ENCODE data around the gene CEMIP.

Gene CEMIP

GRCh38 chr15:80840182-80841130 lies 61.3 kb downstream of the CEMIP start:
- H3K9me3 ChIP-seq (ENCODE audit: control insufficient read depth, insufficient read depth, low read length): no peaks in the 10 kb centered on the region
- no CpG with 5 or more reads among the region's 22 CpGs for WGBS (ENCODE audit: insufficient coverage, insufficient read length)

GRCh38 chr15:80841541-80841940 lies 62.4 kb downstream of the CEMIP start:
- H3K9me3 ChIP-seq (ENCODE audit: control insufficient read depth, insufficient read depth, low read length): no peaks in the 10 kb centered on the region
- H3K27ac ChIP-seq (ENCODE audit: low read length): no peak overlapping the region
- no peaks in the 10 kb centered on the region for H3K36me3 ChIP-seq (ENCODE audit: control insufficient read depth, insufficient read depth, low read length)
- H3K4me3 ChIP-seq (ENCODE audit: low read length): no peak overlapping the region
- H3K4me1 ChIP-seq (ENCODE audit: control insufficient read depth, insufficient read depth, low read length): peaks cover 2% of the 10 kb centered on the region; the same call in 1 of the 2 replicates
- DNase-seq (ENCODE audit: low read depth, low spot score): no peak
- no peaks in the 10 kb centered on the region for H3K27me3 ChIP-seq (ENCODE audit: control insufficient read depth, insufficient read depth, low read length)
- WGBS (ENCODE audit: insufficient coverage, insufficient read length): no CpG with 5 or more reads among the region's 5 CpGs

More at GRCh38 chr15:80840182-80841130, 61.3 kb downstream of the CEMIP start:
- H3K36me3 ChIP-seq (ENCODE audit: control insufficient read depth, insufficient read depth, low read length): no peaks in the 10 kb centered on the region
- H3K27ac ChIP-seq (ENCODE audit: low read length): no peak overlapping the region
- peaks cover 2% of the 10 kb centered on the region; the same call in 1 of the 2 replicates for H3K4me1 ChIP-seq (ENCODE audit: control insufficient read depth, insufficient read depth, low read length)
- no peaks in the 10 kb centered on the region for H3K27me3 ChIP-seq (ENCODE audit: control insufficient read depth, insufficient read depth, low read length)
- no peak for DNase-seq (ENCODE audit: low read depth, low spot score)
- H3K4me3 ChIP-seq (ENCODE audit: low read length): no peak overlapping the region

GRCh38 chr15:80844011-80844732 lies 65.0 kb downstream of the CEMIP start:
- Histone ChIP-seq H3K4me1 (ENCODE audit: control insufficient read depth, insufficient read depth, low read length) (peaks cover 2% of the 10 kb centered on the region; the same call in 1 of the 2 replicates), H3K36me3 (ENCODE audit: control insufficient read depth, insufficient read depth, low read length) (no peaks in the 10 kb centered on the region), H3K27ac (ENCODE audit: low read length) (no peak overlapping the region), H3K9me3 (ENCODE audit: control insufficient read depth, insufficient read depth, low read length) (no peaks in the 10 kb centered on the region), H3K4me3 (ENCODE audit: low read length) (no peak overlapping the region), H3K27me3 (ENCODE audit: control insufficient read depth, insufficient read depth, low read length) (no peaks in the 10 kb centered on the region)
- WGBS (ENCODE audit: insufficient coverage, insufficient read length): no CpG with 5 or more reads among the region's 11 CpGs
- DNase-seq (ENCODE audit: low read depth, low spot score): no peak

GRCh38 chr15:80846031-80846815 lies 67.1 kb downstream of the CEMIP start:
- no CpG with 5 or more reads among the region's 11 CpGs for WGBS (ENCODE audit: insufficient coverage, insufficient read length)
- H3K27ac ChIP-seq (ENCODE audit: low read length): no peak overlapping the region

GRCh38 chr15:80849308-80849707 lies 70.1 kb downstream of the CEMIP start:
- Histone ChIP-seq H3K4me1 (ENCODE audit: control insufficient read depth, insufficient read depth, low read length) (no peaks in the 10 kb centered on the region; the same call in 1 of the 2 replicates), H3K36me3 (ENCODE audit: control insufficient read depth, insufficient read depth, low read length) (no peaks in the 10 kb centered on the region), H3K27ac (ENCODE audit: low read length) (no peak overlapping the region), H3K27me3 (ENCODE audit: control insufficient read depth, insufficient read depth, low read length) (no peaks in the 10 kb centered on the region), H3K4me3 (ENCODE audit: low read length) (no peak overlapping the region), H3K9me3 (ENCODE audit: control insufficient read depth, insufficient read depth, low read length) (no peaks in the 10 kb centered on the region)
- no CpG with 5 or more reads among the region's 8 CpGs for WGBS (ENCODE audit: insufficient coverage, insufficient read length)
- no peak for DNase-seq (ENCODE audit: low read depth, low spot score)

More at GRCh38 chr15:80846031-80846815, 67.1 kb downstream of the CEMIP start:
- H3K4me3 ChIP-seq (ENCODE audit: low read length): no peak overlapping the region
- H3K4me1 ChIP-seq (ENCODE audit: control insufficient read depth, insufficient read depth, low read length): no peaks in the 10 kb centered on the region; the same call in 1 of the 2 replicates
- no peaks in the 10 kb centered on the region for H3K36me3 ChIP-seq (ENCODE audit: control insufficient read depth, insufficient read depth, low read length)
- no peaks in the 10 kb centered on the region for H3K27me3 ChIP-seq (ENCODE audit: control insufficient read depth, insufficient read depth, low read length)
- H3K9me3 ChIP-seq (ENCODE audit: control insufficient read depth, insufficient read depth, low read length): no peaks in the 10 kb centered on the region
- no peak for DNase-seq (ENCODE audit: low read depth, low spot score)

- no peak overlapping the region for H3K27ac ChIP-seq (ENCODE audit: low read length)
- H3K27me3 ChIP-seq (ENCODE audit: control insufficient read depth, insufficient read depth, low read length): no peaks in the 10 kb centered on the region
- WGBS (ENCODE audit: insufficient coverage, insufficient read length): no CpG with 5 or more reads among the region's 6 CpGs
- no peak for DNase-seq (ENCODE audit: low read depth, low spot score)
- no peak overlapping the region for H3K4me3 ChIP-seq (ENCODE audit: low read length)
- no peaks in the 10 kb centered on the region for H3K9me3 ChIP-seq (ENCODE audit: control insufficient read depth, insufficient read depth, low read length)
- no peaks in the 10 kb centered on the region; the same call in 1 of the 2 replicates for H3K4me1 ChIP-seq (ENCODE audit: control insufficient read depth, insufficient read depth, low read length)
- no peaks in the 10 kb centered on the region for H3K36me3 ChIP-seq (ENCODE audit: control insufficient read depth, insufficient read depth, low read length)
Observed at GRCh38 chr15:80850941-80851451, 71.8 kb downstream of the CEMIP start.

GRCh38 chr15:80852676-80853075 lies 73.5 kb downstream of the CEMIP start:
- Histone ChIP-seq H3K27me3 (ENCODE audit: control insufficient read depth, insufficient read depth, low read length) (no peaks in the 10 kb centered on the region), H3K4me1 (ENCODE audit: control insufficient read depth, insufficient read depth, low read length) (no peaks in the 10 kb centered on the region; the same call in 1 of the 2 replicates), H3K9me3 (ENCODE audit: control insufficient read depth, insufficient read depth, low read length) (no peaks in the 10 kb centered on the region), H3K36me3 (ENCODE audit: control insufficient read depth, insufficient read depth, low read length) (no peaks in the 10 kb centered on the region), H3K27ac (ENCODE audit: low read length) (no peak overlapping the region), H3K4me3 (ENCODE audit: low read length) (no peak overlapping the region)
- WGBS (ENCODE audit: insufficient coverage, insufficient read length): no CpG with 5 or more reads among the region's 4 CpGs
- DNase-seq (ENCODE audit: low read depth, low spot score): no peak

- no peak overlapping the region for H3K4me3 ChIP-seq (ENCODE audit: low read length)
- no peak for DNase-seq (ENCODE audit: low read depth, low spot score)
- 0 out of 2 replicates have a peak, but pooled peaks cover 1% of the 10 kb centered on the region for H3K27me3 ChIP-seq (ENCODE audit: control insufficient read depth, insufficient read depth, low read length)
- H3K4me1 ChIP-seq (ENCODE audit: control insufficient read depth, insufficient read depth, low read length): no peaks in the 10 kb centered on the region; the same call in 1 of the 2 replicates
- H3K36me3 ChIP-seq (ENCODE audit: control insufficient read depth, insufficient read depth, low read length): no peaks in the 10 kb centered on the region
- no CpG with 5 or more reads among the region's 6 CpGs for WGBS (ENCODE audit: insufficient coverage, insufficient read length)
- no peak overlapping the region for H3K27ac ChIP-seq (ENCODE audit: low read length)
- no peaks in the 10 kb centered on the region for H3K9me3 ChIP-seq (ENCODE audit: control insufficient read depth, insufficient read depth, low read length)
Observed at GRCh38 chr15:80854104-80854503, 74.9 kb downstream of the CEMIP start.

- H3K4me3 ChIP-seq (ENCODE audit: low read length): no peak overlapping the region
- WGBS (ENCODE audit: insufficient coverage, insufficient read length): no CpG with 5 or more reads among the region's 4 CpGs
- H3K9me3 ChIP-seq (ENCODE audit: control insufficient read depth, insufficient read depth, low read length): no peaks in the 10 kb centered on the region
- no peaks in the 10 kb centered on the region; the same call in 1 of the 2 replicates for H3K4me1 ChIP-seq (ENCODE audit: control insufficient read depth, insufficient read depth, low read length)
- H3K27me3 ChIP-seq (ENCODE audit: control insufficient read depth, insufficient read depth, low read length): 0 out of 2 replicates have a peak, but pooled peaks cover 1% of the 10 kb centered on the region
- no peak overlapping the region for H3K27ac ChIP-seq (ENCODE audit: low read length)
- no peak for DNase-seq (ENCODE audit: low read depth, low spot score)
- H3K36me3 ChIP-seq (ENCODE audit: control insufficient read depth, insufficient read depth, low read length): no peaks in the 10 kb centered on the region
Observed at GRCh38 chr15:80855206-80855605, 76.0 kb downstream of the CEMIP start.
